Adrenal gland (tissue), 5 donors: ENCODE results near the gene NAP1L1.

ENCODE experiments used
- POLR2A ChIP-seq, 2 donors: fragments of 450-650 bp; IDR thresholded peaks; one replicate each; pipeline ENCODE4 v1.6.1; 2017; ENCODE audit warnings: antibody characterized with exemption in 2 of 2, mild to moderate bottlenecking in 2 of 2, moderate library complexity in 1 of 2
- TF ChIP-seq, protein P1 (sequence below), 6 experiments: fragments of 450-650 bp in 4 of 6; fragments of 200-600 bp in 2 of 6; sonication (generic) in 1 of 6; IDR thresholded peaks; 1 replicate in 5 of 6; 2 replicates in 1 of 6; pipeline versions ENCODE4 v1.5.1 to v1.8.0; 2016 to 2021; ENCODE audit warnings: antibody characterized with exemption in 6 of 6, mild to moderate bottlenecking in 2 of 6, moderate library complexity in 1 of 6
- donor health status: DM: no; HTN: no; CAD: no.

- TF ChIP-seq, protein P1, sequence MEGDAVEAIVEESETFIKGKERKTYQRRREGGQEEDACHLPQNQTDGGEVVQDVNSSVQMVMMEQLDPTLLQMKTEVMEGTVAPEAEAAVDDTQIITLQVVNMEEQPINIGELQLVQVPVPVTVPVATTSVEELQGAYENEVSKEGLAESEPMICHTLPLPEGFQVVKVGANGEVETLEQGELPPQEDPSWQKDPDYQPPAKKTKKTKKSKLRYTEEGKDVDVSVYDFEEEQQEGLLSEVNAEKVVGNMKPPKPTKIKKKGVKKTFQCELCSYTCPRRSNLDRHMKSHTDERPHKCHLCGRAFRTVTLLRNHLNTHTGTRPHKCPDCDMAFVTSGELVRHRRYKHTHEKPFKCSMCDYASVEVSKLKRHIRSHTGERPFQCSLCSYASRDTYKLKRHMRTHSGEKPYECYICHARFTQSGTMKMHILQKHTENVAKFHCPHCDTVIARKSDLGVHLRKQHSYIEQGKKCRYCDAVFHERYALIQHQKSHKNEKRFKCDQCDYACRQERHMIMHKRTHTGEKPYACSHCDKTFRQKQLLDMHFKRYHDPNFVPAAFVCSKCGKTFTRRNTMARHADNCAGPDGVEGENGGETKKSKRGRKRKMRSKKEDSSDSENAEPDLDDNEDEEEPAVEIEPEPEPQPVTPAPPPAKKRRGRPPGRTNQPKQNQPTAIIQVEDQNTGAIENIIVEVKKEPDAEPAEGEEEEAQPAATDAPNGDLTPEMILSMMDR (IDR thresholded peaks at IDR 0.05) = no peak
- no peak for TF ChIP-seq POLR2A (IDR thresholded peaks at IDR 0.05)
These were observed 17.4 kb upstream of the NAP1L1 start for GRCh38 chr12:76101739-76102385.
